H7 (cell line): ENCODE results near the gene GRIP2. TPM values are rescaled to one million over a fixed set of nuclear protein-coding genes. Genes with fewer than 3 reads are reported as not detected.
A peak's percentile ranks its signal among the peaks of the same experiment; 100 is the strongest.

Experiments
- DNase-seq: peaks from one replicate; pipeline ENCODE4 v3.0.0; 2012
- H3K27me3 ChIP-seq: 2 replicates; pipeline ENCODE4 v1.6.0; 2011; ENCODE audit warnings: mild to moderate bottlenecking, low read length; ENCODE audit not compliant: control insufficient read depth, insufficient read depth
- H3K36me3 ChIP-seq: replicated peaks from 2 replicates; pipeline ENCODE4 v1.5.1; 2011; ENCODE audit warnings: low read length; ENCODE audit not compliant: control insufficient read depth, insufficient read depth
- H3K4me3 ChIP-seq: 2 replicates; pipeline ENCODE4 v1.5.1; 2011; ENCODE audit warnings: low read depth, mild to moderate bottlenecking, control low read depth, low read length, moderate library complexity; ENCODE audit not compliant: insufficient read depth
- total RNA-seq: library from RNA; depleted of rRNA; stranded (reverse); fragments of >200 nt; shearing (Covaris generic); gene quantifications from 2 replicates; pipeline ENCODE4 v1.2.3, GENCODE V29; 2014; rRNA removed

GRIP2 gene
- total RNA-seq, 1 experiment from 2014 or later, result 2.2 TPM

DNA sequence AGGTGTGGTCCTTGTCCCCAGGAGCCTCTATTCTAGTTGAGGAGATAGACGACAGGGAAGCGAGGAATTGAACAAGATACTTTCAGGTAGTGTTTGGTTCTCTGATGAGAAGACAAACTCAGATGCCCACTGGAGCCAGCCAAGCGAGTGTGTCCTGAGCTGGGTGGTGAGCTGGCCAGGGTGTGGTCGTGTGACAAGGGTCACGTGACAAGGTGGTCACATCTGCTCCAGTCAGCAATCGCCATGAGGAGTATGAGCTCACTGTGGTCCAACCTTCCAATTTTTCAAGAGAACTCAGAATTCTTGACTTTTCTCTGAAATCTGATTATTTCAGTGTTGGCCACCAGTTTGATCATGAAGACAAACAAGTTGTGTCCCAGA lies 98.2 kb downstream of the GRIP2 start:
- Histone ChIP-seq H3K4me3 (no peak overlapping the region), H3K36me3 (peaks cover 11% of the 10 kb centered on the region), H3K27me3 (no peaks in the 10 kb centered on the region)
- no peak for DNase-seq

DNA sequence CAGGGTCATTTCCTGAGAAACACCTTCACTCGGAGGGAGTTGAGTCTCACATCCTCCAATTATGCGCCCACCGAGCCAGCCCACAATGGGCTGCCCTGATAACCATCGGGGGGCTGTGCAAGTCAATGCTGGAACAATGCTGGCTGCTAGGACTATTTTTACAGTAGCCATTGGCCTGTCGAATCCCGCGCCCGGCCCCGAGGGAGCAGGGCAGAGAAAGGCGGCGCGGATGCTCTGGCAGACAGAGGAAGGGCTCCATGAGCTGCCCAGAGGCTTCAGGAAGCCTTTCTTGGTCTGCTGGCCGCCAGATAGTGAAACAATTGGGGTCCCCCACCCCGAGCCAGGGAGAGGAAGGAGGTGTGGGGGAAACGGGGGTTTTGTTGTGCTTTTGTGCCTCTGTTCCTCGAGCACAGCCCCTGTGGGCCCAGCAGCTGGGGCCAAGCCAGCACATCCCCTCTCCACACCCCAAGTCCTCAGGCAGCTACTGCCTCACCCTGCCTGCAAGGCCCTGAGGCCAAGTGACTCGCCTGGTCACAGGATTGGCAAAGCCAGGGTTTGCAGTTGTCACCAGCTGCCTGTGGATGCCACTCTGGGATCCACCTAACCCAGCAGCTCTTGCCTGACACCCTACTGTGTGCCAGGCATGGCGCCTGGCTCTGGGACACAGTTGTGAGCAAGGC lies 98.8 kb downstream of the GRIP2 start:
- H3K36me3 ChIP-seq, result peaks cover 7% of the 10 kb centered on the region
- DNase-seq, result no peak
- H3K27me3 ChIP-seq, result no peaks in the 10 kb centered on the region
- H3K4me3 ChIP-seq, result no peak overlapping the region

DNA sequence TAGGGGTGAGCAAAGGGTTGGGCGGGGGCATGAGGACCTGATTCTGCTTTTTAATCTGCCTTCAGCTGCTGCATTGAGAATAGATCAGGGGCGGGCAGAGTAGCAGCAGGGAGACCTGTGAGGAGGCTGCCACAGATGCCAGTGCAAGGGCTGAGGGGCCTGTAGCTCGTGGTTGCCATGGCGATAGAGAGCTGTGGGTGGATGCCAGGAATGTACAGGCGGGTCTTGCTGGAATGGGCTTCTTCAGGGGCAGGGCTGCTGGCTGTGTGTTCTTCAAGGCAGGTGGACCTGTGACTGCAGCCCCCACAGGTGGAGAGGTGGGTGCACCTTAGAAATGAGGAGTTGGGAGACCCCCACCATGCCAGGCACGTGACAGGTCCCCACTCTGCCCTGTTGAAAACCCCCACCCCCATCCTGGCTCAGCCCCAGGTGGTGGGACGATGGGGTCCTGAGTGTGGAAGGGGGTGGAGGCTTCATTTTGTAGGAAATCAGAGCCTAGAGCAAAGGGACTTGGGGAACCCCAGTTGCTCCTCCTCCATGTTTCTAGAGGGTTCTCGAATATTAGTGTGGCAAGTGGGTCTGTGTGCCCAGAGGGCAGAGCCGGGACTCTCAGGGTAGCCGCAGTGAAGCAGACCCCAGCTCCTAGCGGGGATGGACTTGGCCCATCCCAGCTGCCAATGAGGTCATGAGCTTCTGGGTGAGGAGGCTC lies 99.5 kb downstream of the GRIP2 start:
- Histone ChIP-seq H3K27me3 (no peaks in the 10 kb centered on the region), H3K4me3 (no peak overlapping the region), H3K36me3 (peaks cover under 1% of the 10 kb centered on the region)
- peak; percentile 88 for DNase-seq

DNA sequence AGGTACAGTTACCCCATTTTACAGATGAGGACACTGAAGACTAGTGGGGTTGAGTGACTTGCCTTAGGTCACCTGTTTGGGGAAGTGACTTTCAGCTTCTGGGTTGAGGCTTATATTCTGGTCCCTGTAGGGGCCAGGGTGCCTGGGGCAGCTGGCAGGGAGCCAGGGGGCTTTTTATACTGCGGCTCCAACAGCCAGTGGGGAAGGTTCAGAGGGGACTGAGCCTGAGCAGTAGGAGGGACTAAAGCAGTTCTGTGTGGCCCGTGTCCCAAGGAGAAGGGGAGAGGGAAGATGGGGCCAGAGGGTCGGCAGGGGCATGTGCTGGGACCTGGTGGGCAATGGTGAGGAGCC lies 100.0 kb downstream of the GRIP2 start:
- Histone ChIP-seq H3K4me3 (no peak overlapping the region), H3K27me3 (no peaks in the 10 kb centered on the region), H3K36me3 (no peaks in the 10 kb centered on the region; the same call in none of the 2 replicates)
- no peak for DNase-seq

DNA sequence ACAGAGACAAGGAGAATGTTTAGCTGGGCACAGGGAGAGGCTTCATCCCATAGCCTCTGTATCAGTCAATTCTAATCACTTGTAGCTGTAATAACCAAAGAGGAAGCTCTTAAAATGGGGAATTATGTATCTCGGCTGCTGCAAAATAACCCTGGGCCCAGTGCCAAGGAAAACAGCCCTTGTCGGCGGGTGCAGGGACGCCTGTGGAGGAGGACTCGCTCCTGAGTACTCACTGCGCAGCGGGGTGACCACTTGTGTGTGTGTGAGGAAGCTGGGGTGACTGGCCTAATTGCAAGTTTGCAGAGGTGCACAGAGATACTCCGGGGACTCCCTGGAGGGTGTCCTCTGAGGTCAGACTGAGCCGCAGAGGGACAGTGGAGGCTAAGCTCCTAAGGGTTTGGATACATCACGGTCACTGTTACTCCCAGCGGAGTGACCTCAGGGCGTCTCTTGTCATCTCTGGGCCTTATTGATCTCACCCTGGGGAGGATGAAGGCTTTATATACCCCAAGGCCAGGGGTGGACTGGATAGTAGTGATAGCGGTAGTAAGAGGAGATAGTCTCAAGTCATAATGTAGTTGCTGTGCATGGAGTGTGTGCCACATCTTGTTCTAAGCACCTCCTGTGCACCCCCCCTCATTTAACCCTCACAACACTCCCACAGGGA lies 100.5 kb downstream of the GRIP2 start:
- Histone ChIP-seq H3K36me3 (no peaks in the 10 kb centered on the region; the same call in none of the 2 replicates), H3K4me3 (no peak overlapping the region), H3K27me3 (no peaks in the 10 kb centered on the region)
- no peak for DNase-seq

Other genes starting within 250 kb of the GRIP2 start
- 88.8 and 113 TPM in 2 replicates for gene SLC6A6, start 137.7 kb downstream of the GRIP2 start, total RNA-seq
- gene CCDC174, start 111.4 kb upstream of the GRIP2 start, total RNA-seq, result 8.4 and 15.6 TPM in 2 replicates
- 0.04 and 0.07 TPM in 2 replicates for gene C3orf20, start 134.8 kb upstream of the GRIP2 start, total RNA-seq